Endothelial cell (in vitro differentiated cells): ENCODE measurements around the gene ACKR2. TPM values are rescaled to one million over a fixed set of nuclear protein-coding genes. Genes with fewer than 3 reads are reported as not detected.

Experiments used
- DNase-seq: peaks from one replicate; pipeline ENCODE4 v3.0.0; 2021; ENCODE audit warnings: low spot score
- H3K27ac Mint-ChIP-seq: one replicate; pipeline ENCODE4 v1.8.0; 2021; ENCODE audit warnings: mixed read lengths, inconsistent platforms; ENCODE audit not compliant: unreplicated experiment
- H3K27me3 Mint-ChIP-seq: one replicate; pipeline ENCODE4 v1.8.0; 2021; ENCODE audit warnings: mild to moderate bottlenecking, moderate library complexity, mixed read lengths, inconsistent platforms; ENCODE audit not compliant: unreplicated experiment
- H3K36me3 Mint-ChIP-seq: one replicate; pipeline ENCODE4 v1.8.0; 2021; ENCODE audit warnings: mild to moderate bottlenecking, low read depth, mixed read lengths, inconsistent platforms; ENCODE audit not compliant: unreplicated experiment
- H3K4me1 Mint-ChIP-seq: one replicate; pipeline ENCODE4 v1.8.0; 2021; ENCODE audit warnings: mild to moderate bottlenecking, mixed read lengths, inconsistent platforms; ENCODE audit not compliant: unreplicated experiment
- H3K4me3 Mint-ChIP-seq: one replicate; pipeline ENCODE4 v1.8.0; 2021; ENCODE audit warnings: mild to moderate bottlenecking, mixed read lengths, inconsistent platforms; ENCODE audit not compliant: unreplicated experiment
- H3K9me3 Mint-ChIP-seq: one replicate; pipeline ENCODE4 v1.8.0; 2021; ENCODE audit warnings: mixed read lengths, inconsistent platforms; ENCODE audit not compliant: unreplicated experiment
- total RNA-seq: library from RNA; stranded (reverse); fragmentation: NEBNext Ultra II Directional; extraction: Animal tissue kit (Norgen Biotek cat#: 25700); gene quantifications from one replicate; pipeline ENCODE4 v1.2.1, GENCODE V29; 2021; ENCODE audit not compliant: unreplicated experiment
- TF ChIP-seq, protein P1 (sequence below): fragments of 200-600 bp; sonication (generic); IDR thresholded peaks from one replicate; pipeline ENCODE4 v1.5.0; 2021; ENCODE audit warnings: antibody characterized with exemption; ENCODE audit not compliant: unreplicated experiment

The ACKR2 gene
- total RNA-seq, 1 donor from 2014 or later, result 3.8 TPM

DNA sequence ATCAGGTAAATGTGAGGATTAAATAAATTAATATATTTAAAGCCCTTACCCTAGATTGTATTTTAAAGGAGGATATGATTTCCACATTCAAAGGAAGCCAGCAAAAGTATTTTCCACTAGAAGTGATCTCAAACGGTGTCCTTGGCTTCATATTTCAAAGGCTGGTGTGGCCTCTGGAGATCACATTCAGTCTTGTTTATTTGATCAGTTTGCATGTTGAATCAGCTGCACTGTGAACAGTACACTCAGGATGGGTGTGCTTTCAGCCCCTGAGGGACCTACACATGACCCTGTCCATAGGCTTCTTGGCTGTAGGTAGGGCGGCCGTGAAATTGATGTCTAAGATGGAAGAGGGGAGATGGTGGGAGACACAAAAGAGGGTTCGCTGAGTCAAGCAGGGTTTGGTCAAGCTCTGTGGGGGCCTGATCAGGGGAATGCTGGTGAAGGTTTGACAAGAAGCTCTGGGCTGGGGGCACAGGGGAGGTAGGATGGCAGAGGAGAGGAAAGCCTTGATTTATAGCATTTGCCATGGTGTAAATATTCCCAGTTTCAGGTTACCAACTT, 44.6 kb downstream of the ACKR2 start:
- H3K9me3 Mint-ChIP-seq, result no peaks in the 10 kb centered on the region
- no peak overlapping the region for H3K27ac Mint-ChIP-seq
- peaks cover 3% of the 10 kb centered on the region for H3K27me3 Mint-ChIP-seq
- no peak for DNase-seq
- TF ChIP-seq, protein P1, sequence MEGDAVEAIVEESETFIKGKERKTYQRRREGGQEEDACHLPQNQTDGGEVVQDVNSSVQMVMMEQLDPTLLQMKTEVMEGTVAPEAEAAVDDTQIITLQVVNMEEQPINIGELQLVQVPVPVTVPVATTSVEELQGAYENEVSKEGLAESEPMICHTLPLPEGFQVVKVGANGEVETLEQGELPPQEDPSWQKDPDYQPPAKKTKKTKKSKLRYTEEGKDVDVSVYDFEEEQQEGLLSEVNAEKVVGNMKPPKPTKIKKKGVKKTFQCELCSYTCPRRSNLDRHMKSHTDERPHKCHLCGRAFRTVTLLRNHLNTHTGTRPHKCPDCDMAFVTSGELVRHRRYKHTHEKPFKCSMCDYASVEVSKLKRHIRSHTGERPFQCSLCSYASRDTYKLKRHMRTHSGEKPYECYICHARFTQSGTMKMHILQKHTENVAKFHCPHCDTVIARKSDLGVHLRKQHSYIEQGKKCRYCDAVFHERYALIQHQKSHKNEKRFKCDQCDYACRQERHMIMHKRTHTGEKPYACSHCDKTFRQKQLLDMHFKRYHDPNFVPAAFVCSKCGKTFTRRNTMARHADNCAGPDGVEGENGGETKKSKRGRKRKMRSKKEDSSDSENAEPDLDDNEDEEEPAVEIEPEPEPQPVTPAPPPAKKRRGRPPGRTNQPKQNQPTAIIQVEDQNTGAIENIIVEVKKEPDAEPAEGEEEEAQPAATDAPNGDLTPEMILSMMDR, result no peak
- H3K4me3 Mint-ChIP-seq, result no peak overlapping the region
- H3K36me3 Mint-ChIP-seq, result peaks cover 5% of the 10 kb centered on the region
- H3K4me1 Mint-ChIP-seq, result peaks cover 23% of the 10 kb centered on the region

DNA sequence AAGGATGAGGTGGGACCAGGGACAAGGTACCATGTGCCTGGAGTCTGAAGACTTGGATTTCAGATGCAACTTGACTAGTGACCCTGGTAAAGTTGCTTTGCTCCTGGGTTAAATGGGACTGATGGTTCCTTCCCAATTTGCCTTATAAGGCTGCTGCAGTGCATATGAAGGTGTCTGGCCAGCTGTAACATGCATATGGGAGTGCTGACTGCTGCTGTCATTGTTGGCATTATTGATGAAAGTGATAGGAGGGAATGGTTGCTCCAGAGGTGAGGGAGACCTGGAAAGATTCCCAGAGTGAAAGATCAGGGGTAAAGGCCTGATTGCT, 45.9 kb downstream of the ACKR2 start:
- DNase-seq, result no peak
- Mint-ChIP-seq H3K36me3 (peaks cover 5% of the 10 kb centered on the region), H3K9me3 (no peaks in the 10 kb centered on the region), H3K4me3 (no peak overlapping the region), H3K27me3 (peaks cover 2% of the 10 kb centered on the region), H3K27ac (no peak overlapping the region), H3K4me1 (peaks cover 23% of the 10 kb centered on the region)
- TF ChIP-seq, protein P1, result no peak

DNA sequence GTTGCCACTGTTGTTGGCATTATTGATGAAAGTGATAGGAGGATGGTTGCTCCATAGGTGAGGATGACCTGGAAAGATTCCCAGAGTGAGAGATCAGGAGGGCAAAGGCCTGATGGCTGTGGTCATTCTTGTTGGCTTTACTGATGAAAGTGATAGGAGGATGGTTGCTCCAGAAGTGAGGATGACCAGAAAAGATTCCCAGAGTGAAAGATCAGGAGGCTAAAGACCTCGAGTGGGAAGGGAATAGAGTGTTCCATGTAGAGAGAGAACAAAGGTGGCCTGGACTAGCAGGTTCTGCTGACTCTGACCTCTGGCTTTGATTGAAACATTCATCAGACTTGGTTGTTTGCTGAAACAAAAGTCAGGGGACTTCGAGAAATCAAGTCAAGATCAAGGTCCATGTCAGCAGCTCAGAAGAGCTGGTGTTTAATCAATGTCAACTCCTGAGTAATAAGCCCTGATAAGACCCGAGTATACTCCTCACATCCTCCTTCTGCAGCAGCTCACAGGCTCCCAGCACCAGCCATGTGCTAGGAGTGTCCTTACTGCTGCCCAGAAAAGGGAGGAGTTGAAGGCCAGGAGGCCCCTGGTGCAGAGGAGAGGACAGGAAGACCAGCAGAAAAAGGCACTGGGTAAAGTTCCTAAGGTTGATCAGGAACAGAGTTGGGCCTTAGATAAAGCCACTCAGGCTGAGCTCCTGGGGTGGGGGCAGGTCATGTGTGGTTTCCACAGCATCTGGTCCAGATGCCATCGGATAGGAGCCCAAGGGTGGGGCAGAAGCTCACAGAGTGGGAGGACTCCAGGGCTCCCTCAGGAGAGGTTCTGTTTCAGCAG, 46.5 kb downstream of the ACKR2 start:
- H3K27ac Mint-ChIP-seq, result no peak overlapping the region
- H3K4me1 Mint-ChIP-seq, result peaks cover 20% of the 10 kb centered on the region
- H3K27me3 Mint-ChIP-seq, result peaks cover 2% of the 10 kb centered on the region
- TF ChIP-seq, protein P1, result no peak
- no peak for DNase-seq
- no peak overlapping the region for H3K4me3 Mint-ChIP-seq
- H3K36me3 Mint-ChIP-seq, result peaks cover 5% of the 10 kb centered on the region
- no peaks in the 10 kb centered on the region for H3K9me3 Mint-ChIP-seq

DNA sequence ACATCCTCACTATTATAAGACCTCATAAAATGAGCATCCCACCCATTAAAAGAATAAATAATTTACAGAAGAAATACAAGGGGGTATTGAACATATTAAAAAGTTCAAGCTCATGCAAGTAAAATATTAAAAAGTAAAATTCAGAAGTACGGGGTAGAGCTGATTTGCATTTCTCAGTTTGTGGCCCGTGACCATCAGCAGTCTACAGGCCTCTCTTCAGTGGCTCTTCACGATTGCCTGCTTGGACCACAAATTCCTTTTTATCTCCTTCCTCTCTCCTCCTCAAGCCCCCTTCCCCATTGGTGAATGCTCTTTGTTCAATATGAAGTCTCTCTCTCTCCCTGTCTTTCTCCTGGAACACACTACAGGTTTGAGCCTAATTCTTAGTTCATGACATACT, 47.3 kb downstream of the ACKR2 start:
- no peaks in the 10 kb centered on the region for H3K9me3 Mint-ChIP-seq
- no peak for DNase-seq
- peaks cover 2% of the 10 kb centered on the region for H3K27me3 Mint-ChIP-seq
- H3K27ac Mint-ChIP-seq, result no peak overlapping the region
- no peak overlapping the region for H3K4me3 Mint-ChIP-seq
- peaks cover 13% of the 10 kb centered on the region for H3K4me1 Mint-ChIP-seq
- H3K36me3 Mint-ChIP-seq, result peaks cover 5% of the 10 kb centered on the region
- TF ChIP-seq, protein P1, result no peak

DNA sequence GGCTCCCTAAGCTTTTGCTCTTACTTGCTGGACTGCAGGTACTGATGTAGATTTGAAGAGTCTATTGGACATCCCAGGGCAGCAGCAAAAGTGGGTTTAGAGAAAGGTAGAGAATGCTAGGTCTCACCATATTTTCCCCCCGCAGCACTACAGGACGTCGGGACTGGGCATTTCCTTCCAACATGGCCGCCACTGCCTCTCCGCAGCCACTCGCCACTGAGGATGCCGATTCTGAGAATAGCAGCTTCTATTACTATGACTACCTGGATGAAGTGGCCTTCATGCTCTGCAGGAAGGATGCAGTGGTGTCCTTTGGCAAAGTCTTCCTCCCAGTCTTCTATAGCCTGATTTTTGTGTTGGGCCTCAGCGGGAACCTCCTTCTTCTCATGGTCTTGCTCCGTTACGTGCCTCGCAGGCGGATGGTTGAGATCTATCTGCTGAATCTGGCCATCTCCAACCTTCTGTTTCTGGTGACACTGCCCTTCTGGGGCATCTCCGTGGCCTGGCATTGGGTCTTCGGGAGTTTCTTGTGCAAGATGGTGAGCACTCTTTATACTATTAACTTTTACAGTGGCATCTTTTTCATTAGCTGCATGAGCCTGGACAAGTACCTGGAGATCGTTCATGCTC, 55.2 kb downstream of the ACKR2 start:
- DNase-seq, result no peak
- peaks cover 7% of the 10 kb centered on the region for H3K27me3 Mint-ChIP-seq
- peaks cover 4% of the 10 kb centered on the region for H3K36me3 Mint-ChIP-seq
- no peaks in the 10 kb centered on the region for H3K9me3 Mint-ChIP-seq
- H3K4me1 Mint-ChIP-seq, result no peaks in the 10 kb centered on the region
- H3K27ac Mint-ChIP-seq, result no peak overlapping the region
- H3K4me3 Mint-ChIP-seq, result no peak overlapping the region
- TF ChIP-seq, protein P1, result no peak
